Astrocyte (in vitro differentiated cells and primary cell): Measurements from ENCODE around the gene FNDC3A. TPM values are rescaled to one million over a fixed set of nuclear protein-coding genes. Genes with fewer than 3 reads are reported as not detected.
A peak's percentile ranks its signal among the peaks of the same experiment; 100 is the strongest.

Experiments
- DNase-seq: peaks from one replicate; pipeline ENCODE4 v3.0.0-alpha.2; 2010; ENCODE audit warnings: low read depth
- FAIRE-seq: peaks from 2 replicates; lab custom pipeline; 2011; peaks lifted over from hg19 to GRCh38; lab: Jason Lieb, UNC
- H2AFZ ChIP-seq: 2 replicates; pipeline ENCODE4 v1.6.0; 2012; ENCODE audit warnings: low read depth, low read length, inconsistent platforms
- H3K27ac ChIP-seq: 2 replicates; pipeline ENCODE4 v1.5.1; 2011; ENCODE audit warnings: low read depth, low read length, inconsistent platforms
- H3K27me3 ChIP-seq: 2 replicates; pipeline ENCODE4 v1.6.0; 2011; ENCODE audit warnings: low read length, inconsistent platforms; ENCODE audit not compliant: insufficient read depth
- H3K36me3 ChIP-seq: 2 replicates; pipeline ENCODE4 v1.5.1; 2011; ENCODE audit warnings: low read length, inconsistent platforms; ENCODE audit not compliant: insufficient read depth
- H3K4me1 ChIP-seq: 2 replicates; pipeline ENCODE4 v1.5.1; 2011; ENCODE audit warnings: low read length, inconsistent platforms; ENCODE audit not compliant: insufficient read depth
- H3K4me2 ChIP-seq: 2 replicates; pipeline ENCODE4 v1.6.0; 2012; ENCODE audit warnings: low read length, inconsistent platforms
- H3K4me3 ChIP-seq: 2 replicates; pipeline ENCODE4 v1.5.1; 2011; ENCODE audit warnings: low read depth, mild to moderate bottlenecking, low read length, inconsistent platforms; ENCODE audit not compliant: insufficient read depth
- H3K79me2 ChIP-seq: 2 replicates; pipeline ENCODE4 v1.6.0; 2012; ENCODE audit warnings: mild to moderate bottlenecking, low read length, inconsistent platforms; ENCODE audit not compliant: insufficient read depth
- H3K9ac ChIP-seq: 2 replicates; pipeline ENCODE4 v1.6.0; 2012; ENCODE audit warnings: mild to moderate bottlenecking, low read length, inconsistent platforms
- H3K9me3 ChIP-seq: 2 replicates; pipeline ENCODE4 v1.5.1; 2012; ENCODE audit warnings: low read depth, mild to moderate bottlenecking, low read length, inconsistent platforms; ENCODE audit not compliant: insufficient read depth
- H4K20me1 ChIP-seq: 2 replicates; pipeline ENCODE4 v1.6.0; 2012; ENCODE audit warnings: low read length, inconsistent platforms; ENCODE audit not compliant: insufficient read depth
- H3K27ac Mint-ChIP-seq: one replicate; pipeline ENCODE4 v1.8.0; 2021; ENCODE audit warnings: mild to moderate bottlenecking, mixed read lengths; ENCODE audit not compliant: unreplicated experiment
- H3K27me3 Mint-ChIP-seq: one replicate; pipeline ENCODE4 v1.8.0; 2021; ENCODE audit warnings: low read depth, mixed read lengths; ENCODE audit not compliant: unreplicated experiment
- H3K36me3 Mint-ChIP-seq: one replicate; pipeline ENCODE4 v1.8.0; 2021; ENCODE audit warnings: low read depth, mixed read lengths; ENCODE audit not compliant: unreplicated experiment
- H3K4me1 Mint-ChIP-seq: one replicate; pipeline ENCODE4 v1.8.0; 2021; ENCODE audit warnings: low read depth, mixed read lengths; ENCODE audit not compliant: unreplicated experiment
- H3K4me3 Mint-ChIP-seq: one replicate; pipeline ENCODE4 v1.8.0; 2021; ENCODE audit warnings: mild to moderate bottlenecking, moderate library complexity, mixed read lengths; ENCODE audit not compliant: unreplicated experiment
- H3K9me3 Mint-ChIP-seq: one replicate; pipeline ENCODE4 v1.8.0; 2021; ENCODE audit warnings: mild to moderate bottlenecking, mixed read lengths; ENCODE audit not compliant: unreplicated experiment
- CTCF ChIP-seq: IDR thresholded peaks from 2 replicates; pipeline ENCODE4 v1.5.1; 2011; ENCODE audit warnings: low read depth, mild to moderate bottlenecking, inconsistent platforms, low read length, moderate library complexity; ENCODE audit not compliant: insufficient read depth
- EZH2 ChIP-seq: IDR thresholded peaks from 2 replicates; pipeline ENCODE4 v1.6.1; 2012; ENCODE audit warnings: mild to moderate bottlenecking, low read length, inconsistent platforms; ENCODE audit not compliant: insufficient read depth
- total RNA-seq: library from RNA; stranded (reverse); gene quantifications from 2 replicates; pipeline ENCODE4 v1.2.1, GENCODE V29; 2021

The FNDC3A gene
- total RNA-seq, 1 donor from 2014 or later: 82.6 TPM

DNA sequence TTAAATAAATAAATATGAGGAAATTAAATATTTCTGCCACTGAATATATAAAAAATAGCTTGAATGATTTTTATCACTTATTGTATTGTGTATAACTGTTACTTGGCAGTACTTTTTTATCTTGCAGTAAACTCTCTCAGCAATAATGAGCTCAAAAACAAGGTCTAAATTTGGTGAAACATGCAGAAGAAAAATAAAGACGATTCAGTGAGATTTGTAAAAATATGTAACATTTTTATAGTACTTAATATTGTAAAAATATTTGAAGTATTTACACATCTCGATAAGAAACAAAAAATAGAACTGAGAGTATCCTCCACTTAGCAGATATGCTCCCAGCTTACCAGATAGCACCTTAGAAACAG, 123.8 kb downstream of the FNDC3A start:
- H2AFZ ChIP-seq: no peak overlapping the region
- no peak overlapping the region for H3K4me2 ChIP-seq
- Mint-ChIP-seq H3K4me3 (no peak overlapping the region), H3K27me3 (no peaks in the 10 kb centered on the region), H3K9me3 (no peaks in the 10 kb centered on the region), H3K27ac (peak overlapping the region; percentile 3), H3K4me1 (peaks cover 19% of the 10 kb centered on the region), H3K36me3 (no peaks in the 10 kb centered on the region)
- no peaks in the 10 kb centered on the region for H3K79me2 ChIP-seq
- H3K9me3 ChIP-seq: no peaks in the 10 kb centered on the region
- no peak overlapping the region for H3K4me3 ChIP-seq
- H4K20me1 ChIP-seq: no peaks in the 10 kb centered on the region
- H3K9ac ChIP-seq: no peak overlapping the region
- H3K36me3 ChIP-seq: no peaks in the 10 kb centered on the region
- DNase-seq (no peak), FAIRE-seq (no peak)
- peak; percentile 1 for TF ChIP-seq CTCF
- no peak for TF ChIP-seq EZH2
- H3K27me3 ChIP-seq: no peaks in the 10 kb centered on the region
- H3K27ac ChIP-seq: peak overlapping the region; percentile 51
- H3K4me1 ChIP-seq: peaks cover 15% of the 10 kb centered on the region

DNA sequence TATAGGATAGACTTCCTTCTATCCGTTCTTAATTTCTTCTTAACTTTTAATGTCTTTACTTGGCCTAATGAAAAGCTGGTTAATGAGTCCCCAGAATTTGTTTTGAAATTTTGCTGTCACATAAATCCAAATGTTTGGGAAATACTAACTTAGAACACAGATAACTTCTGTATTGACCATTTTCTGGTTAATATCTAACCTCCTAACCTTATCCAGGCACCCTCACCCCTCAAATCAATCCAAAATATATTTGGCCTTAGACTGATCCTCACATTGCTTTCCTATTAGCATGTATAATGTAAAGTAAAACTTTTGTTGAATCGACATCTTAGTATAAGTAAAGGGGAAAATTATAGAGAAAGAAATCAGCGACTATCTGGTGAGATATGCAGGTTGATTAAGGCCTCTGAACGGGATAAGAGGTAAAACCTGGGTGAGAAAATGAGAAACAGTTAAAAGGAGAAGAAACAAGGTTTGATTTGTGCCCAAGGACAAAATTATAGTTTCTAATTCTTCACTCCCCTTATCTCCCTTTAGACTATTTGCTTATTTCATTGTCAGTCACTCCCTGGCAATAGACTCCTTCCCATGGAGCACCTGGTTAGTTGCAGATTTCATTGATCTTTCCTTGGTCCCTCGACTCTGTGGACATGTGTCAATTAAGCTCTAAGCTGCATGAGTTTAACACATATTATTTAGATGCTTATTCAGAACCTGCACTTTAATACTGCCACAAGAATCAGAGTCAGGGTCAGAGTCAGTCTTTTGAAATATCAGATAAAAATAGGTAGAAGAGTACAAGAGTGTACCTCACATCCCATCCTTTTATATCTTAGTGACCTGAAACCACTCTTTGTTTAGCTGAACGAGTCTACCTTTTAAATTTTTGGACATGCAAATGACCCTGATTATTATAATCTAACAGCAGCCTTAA, 125.2 kb downstream of the FNDC3A start:
- Mint-ChIP-seq H3K4me1 (peaks cover 20% of the 10 kb centered on the region), H3K9me3 (no peaks in the 10 kb centered on the region), H3K27me3 (no peaks in the 10 kb centered on the region), H3K27ac (no peak overlapping the region), H3K4me3 (no peak overlapping the region), H3K36me3 (peaks cover under 1% of the 10 kb centered on the region)
- DNase-seq (no peak), FAIRE-seq (no peak)
- H3K27ac ChIP-seq: no peak overlapping the region
- no peak overlapping the region for H3K4me3 ChIP-seq
- TF ChIP-seq CTCF (no peak), EZH2 (no peak)
- no peaks in the 10 kb centered on the region for H3K27me3 ChIP-seq
- H3K4me2 ChIP-seq: no peak overlapping the region
- H3K36me3 ChIP-seq: no peaks in the 10 kb centered on the region
- no peaks in the 10 kb centered on the region for H3K79me2 ChIP-seq
- H3K9me3 ChIP-seq: no peaks in the 10 kb centered on the region
- H2AFZ ChIP-seq: no peak overlapping the region
- no peak overlapping the region for H3K9ac ChIP-seq
- H4K20me1 ChIP-seq: no peaks in the 10 kb centered on the region
- peaks cover 15% of the 10 kb centered on the region for H3K4me1 ChIP-seq

DNA sequence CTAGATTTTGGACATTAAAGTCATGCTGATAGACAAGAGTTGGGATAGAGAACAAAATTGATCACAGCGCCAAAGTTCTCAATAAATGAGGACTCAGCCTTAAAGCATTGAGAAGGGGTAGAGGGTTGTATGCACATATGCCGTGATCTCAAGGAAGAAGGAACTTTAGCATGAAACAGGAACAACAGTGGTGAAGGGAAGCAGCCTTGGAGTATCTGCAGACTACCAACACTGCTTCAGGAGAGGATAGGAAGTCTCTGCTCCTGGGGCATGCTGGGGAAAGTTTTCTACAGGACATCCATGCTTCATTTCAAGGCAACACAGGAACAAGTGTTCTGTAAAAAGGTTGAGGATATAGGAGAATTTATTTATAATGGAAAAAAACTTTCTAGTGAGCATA, 132.5 kb downstream of the FNDC3A start:
- Histone ChIP-seq H3K27ac (no peak overlapping the region), H3K4me3 (no peak overlapping the region), H3K36me3 (no peaks in the 10 kb centered on the region), H2AFZ (no peak overlapping the region), H3K4me2 (no peak overlapping the region), H3K79me2 (peaks cover 31% of the 10 kb centered on the region), H3K9me3 (no peaks in the 10 kb centered on the region), H3K27me3 (no peaks in the 10 kb centered on the region), H3K9ac (no peak overlapping the region), H4K20me1 (no peaks in the 10 kb centered on the region), H3K4me1 (peaks cover 8% of the 10 kb centered on the region)
- FAIRE-seq (no peak), DNase-seq (no peak)
- H3K9me3 Mint-ChIP-seq: no peaks in the 10 kb centered on the region
- peaks cover 2% of the 10 kb centered on the region for H3K36me3 Mint-ChIP-seq
- H3K27me3 Mint-ChIP-seq: no peaks in the 10 kb centered on the region
- H3K4me3 Mint-ChIP-seq: no peak overlapping the region
- no peak for TF ChIP-seq EZH2
- no peak for TF ChIP-seq CTCF
- H3K27ac Mint-ChIP-seq: no peak overlapping the region
- H3K4me1 Mint-ChIP-seq: peaks cover 10% of the 10 kb centered on the region
